ENCODE data around the gene FOXJ2. TPM values are rescaled to one million over a fixed set of nuclear protein-coding genes. Genes with fewer than 3 reads are reported as not detected.
"Not testable (repeated sequence)": the region's sequence is repeated elsewhere in the genome, so short reads cannot be mapped to it uniquely, and the experiment has no call there.

FOXJ2 gene
- total and polyA plus RNA-seq, 3 experiments from 2014 or later, result 18.3 to 22.5 (median 22.3) TPM

DNA sequence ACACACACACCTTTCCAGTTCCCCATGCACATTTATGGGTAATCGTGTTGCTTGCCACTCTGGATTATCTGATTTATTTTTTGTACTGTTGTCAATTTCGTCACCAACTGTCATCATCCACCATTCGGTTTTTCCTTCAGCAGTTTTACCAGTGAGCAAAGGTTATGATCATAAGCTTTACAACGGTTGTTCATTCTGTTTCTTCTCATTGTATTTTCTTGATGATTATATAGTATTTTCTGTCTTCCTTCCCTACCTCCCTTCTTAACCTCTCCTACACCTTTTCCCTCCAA is 50.2 kb downstream of the FOXJ2 start:
- peaks cover 0 to 3% of the 10 kb centered on the region in 2 donors for H3K27me3 Mint-ChIP-seq
- no peaks in the 10 kb centered on the region for H3K36me3 ChIP-seq (ENCODE audit: insufficient read depth, low read length)
- H3K4me1 Mint-ChIP-seq, result peaks cover 70 to 91% (median 81%) of the 10 kb centered on the region in 3 donors
- POLR2A ChIA-PET, result interaction anchor here (0.7 to 2.2 kb wide), 3 partner anchors 55 to 1858 kb away, joined by 3 to 15 read pairs (median 3); no protein-coding TSS in a partner anchor
- H3K9me3 ChIP-seq (ENCODE audit: low read length), result no peaks in the 10 kb centered on the region
- peaks cover 0 to 32% (median 4%) of the 10 kb centered on the region in 3 donors for H3K36me3 Mint-ChIP-seq
- H3K27me3 ChIP-seq (ENCODE audit: insufficient read depth, low read length, poor library complexity, severe bottlenecking), result no peaks in the 10 kb centered on the region
- peak overlapping the region; percentile 98 to 100 (median 99) for H3K27ac Mint-ChIP-seq
- no peaks in the 10 kb centered on the region for H3K9me3 Mint-ChIP-seq
- H3K27ac ChIP-seq (ENCODE audit: low read depth, low read length), result peak overlapping the region; percentile 89
- H3K4me3 Mint-ChIP-seq, result peak overlapping the region; percentile 95 to 99 (median 98)
- CTCF ChIA-PET, result interaction anchor here (1.2 kb wide), 1 partner anchor 37 kb away, joined by 6 read pairs; no protein-coding TSS in a partner anchor
- peak overlapping the region; percentile 87 for H3K4me3 ChIP-seq (ENCODE audit: low read length)
- peaks cover 70% of the 10 kb centered on the region for H3K4me1 ChIP-seq (ENCODE audit: insufficient read depth, low read length)
- no peak for DNase-seq

DNA sequence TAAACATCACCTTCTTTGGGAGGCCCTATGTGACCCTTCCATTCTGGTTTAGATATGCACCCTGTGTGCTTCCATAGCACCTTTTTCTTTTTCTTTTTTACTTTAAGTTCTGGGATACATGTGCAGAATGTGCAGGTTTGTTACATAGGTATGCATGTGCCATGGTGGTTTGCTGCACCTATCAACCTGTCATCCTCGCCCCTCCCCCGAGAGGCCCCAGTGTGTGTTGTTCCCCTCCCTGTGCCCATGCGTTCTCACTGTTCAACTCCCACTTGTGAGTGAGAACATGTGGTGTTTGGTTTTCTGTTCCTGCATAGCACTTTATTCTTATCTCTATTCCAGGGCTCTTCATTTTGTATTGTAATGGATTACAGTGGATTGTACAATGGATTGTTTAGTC is 51.8 kb downstream of the FOXJ2 start:
- peaks cover 74 to 90% (median 81%) of the 10 kb centered on the region in 3 donors for H3K4me1 Mint-ChIP-seq
- DNase-seq, result peak in 1 of 5 donors; percentile 18
- H3K9me3 ChIP-seq (ENCODE audit: low read length); CTCF ChIA-PET; H3K27me3 ChIP-seq (ENCODE audit: insufficient read depth, low read length, poor library complexity, severe bottlenecking); H3K27me3 Mint-ChIP-seq; H3K36me3 ChIP-seq (ENCODE audit: insufficient read depth, low read length); POLR2A ChIA-PET; H3K9me3 Mint-ChIP-seq; H3K27ac ChIP-seq (ENCODE audit: low read depth, low read length); H3K4me3 ChIP-seq (ENCODE audit: low read length): not testable (repeated sequence)
- peaks cover 0 to 34% (median 4%) of the 10 kb centered on the region in 3 donors for H3K36me3 Mint-ChIP-seq
- peak overlapping the region; percentile 60 to 100 (median 96) for H3K27ac Mint-ChIP-seq
- peak overlapping the region; percentile 37 to 99 (median 97) for H3K4me3 Mint-ChIP-seq
- peaks cover 74% of the 10 kb centered on the region for H3K4me1 ChIP-seq (ENCODE audit: insufficient read depth, low read length)

DNA sequence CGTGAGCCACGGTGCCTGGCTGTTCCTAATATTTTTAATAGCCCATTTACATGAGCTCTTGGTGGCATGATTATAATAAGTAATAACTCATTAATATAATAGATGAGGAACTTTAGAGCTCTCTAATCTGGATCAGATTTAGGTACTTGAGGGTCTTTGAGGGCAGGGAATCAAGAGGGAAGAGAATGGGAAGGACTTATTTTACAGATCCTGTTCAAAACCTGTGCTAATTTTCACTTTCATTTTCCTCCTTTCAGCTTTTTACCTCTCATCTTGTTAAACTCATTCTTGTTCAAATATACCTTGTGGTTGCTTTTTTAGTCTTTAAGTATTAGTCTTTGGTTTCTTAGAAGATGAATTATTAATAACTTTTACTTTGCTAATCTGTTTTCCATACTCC is 55.1 kb downstream of the FOXJ2 start:
- DNase-seq, result peak in 2 of 5 donors; percentile 7 to 20
- H3K4me3 ChIP-seq (ENCODE audit: low read length), result peak overlapping the region; percentile 40
- peaks cover 63% of the 10 kb centered on the region for H3K4me1 ChIP-seq (ENCODE audit: insufficient read depth, low read length)
- H3K36me3 ChIP-seq (ENCODE audit: insufficient read depth, low read length), result peaks cover 25% of the 10 kb centered on the region
- no peaks in the 10 kb centered on the region for H3K27me3 ChIP-seq (ENCODE audit: insufficient read depth, low read length, poor library complexity, severe bottlenecking)
- H3K9me3 ChIP-seq (ENCODE audit: low read length), result no peaks in the 10 kb centered on the region
- H3K36me3 Mint-ChIP-seq, result peaks cover 5 to 51% (median 19%) of the 10 kb centered on the region in 3 donors
- peak overlapping the region; percentile 31 for H3K27ac ChIP-seq (ENCODE audit: low read depth, low read length)
- H3K27ac Mint-ChIP-seq, result peak overlapping the region; percentile 88 to 96 (median 94)
- peaks cover 0 to 3% of the 10 kb centered on the region in 2 donors for H3K27me3 Mint-ChIP-seq
- H3K4me1 Mint-ChIP-seq, result peaks cover 54 to 73% (median 69%) of the 10 kb centered on the region in 3 donors
- H3K9me3 Mint-ChIP-seq, result no peaks in the 10 kb centered on the region
- CTCF ChIA-PET, result interaction anchor here (1.1 to 2.1 kb wide), 6 partner anchors 9 to 150 kb away, joined by 3 to 8 read pairs (median 4); no protein-coding TSS in a partner anchor
- POLR2A ChIA-PET, result interaction anchor here (0.7 to 2.1 kb wide), 2 partner anchors 9 to 60 kb away, joined by 3 to 9 read pairs; no protein-coding TSS in a partner anchor
- peak overlapping the region; percentile 70 to 83 (median 73) for H3K4me3 Mint-ChIP-seq

DNA sequence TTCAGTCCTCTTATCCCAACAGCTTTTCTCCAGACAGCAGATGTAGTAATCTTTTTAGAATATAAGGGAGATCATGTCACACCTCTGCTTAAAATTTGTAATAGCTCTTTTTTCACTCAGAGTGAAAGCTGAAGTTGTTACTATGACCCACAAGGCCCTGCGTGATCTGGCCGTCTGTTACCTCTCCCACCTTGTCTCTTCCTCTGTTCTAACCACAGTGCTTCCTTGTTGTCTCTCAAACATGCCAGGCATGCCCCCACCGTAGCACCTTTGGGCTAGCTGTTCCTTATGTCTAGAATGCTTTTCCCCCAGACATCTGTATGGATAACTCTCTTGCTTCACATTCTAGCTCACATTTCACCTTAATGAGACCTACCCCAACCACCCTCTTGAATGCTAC is 56.1 kb downstream of the FOXJ2 start:
- H3K27me3 Mint-ChIP-seq, result no peaks in the 10 kb centered on the region
- peak; percentile 40 to 70 (median 58) for DNase-seq
- CTCF ChIA-PET, result interaction anchor here (1.1 to 2.1 kb wide), 4 partner anchors 10 to 149 kb away, joined by 3 to 8 read pairs (median 6); no protein-coding TSS in a partner anchor
- no peaks in the 10 kb centered on the region for H3K9me3 Mint-ChIP-seq
- peak overlapping the region; percentile 70 to 83 (median 73) for H3K4me3 Mint-ChIP-seq
- Histone ChIP-seq H3K27ac (ENCODE audit: low read depth, low read length) (peak overlapping the region; percentile 3), H3K27me3 (ENCODE audit: insufficient read depth, low read length, poor library complexity, severe bottlenecking) (no peaks in the 10 kb centered on the region), H3K4me1 (ENCODE audit: insufficient read depth, low read length) (peaks cover 54% of the 10 kb centered on the region), H3K36me3 (ENCODE audit: insufficient read depth, low read length) (peaks cover 33% of the 10 kb centered on the region), H3K4me3 (ENCODE audit: low read length) (peak overlapping the region; percentile 40), H3K9me3 (ENCODE audit: low read length) (no peaks in the 10 kb centered on the region)
- peak overlapping the region; percentile 88 to 96 (median 94) for H3K27ac Mint-ChIP-seq
- H3K36me3 Mint-ChIP-seq, result peaks cover 8 to 57% (median 22%) of the 10 kb centered on the region in 3 donors
- peaks cover 49 to 64% (median 60%) of the 10 kb centered on the region in 3 donors for H3K4me1 Mint-ChIP-seq
- POLR2A ChIA-PET, result interaction anchor here (0.9 to 2.1 kb wide), 3 partner anchors 56 to 155 kb away, joined by 3 to 9 read pairs (median 4); partner anchors contain the start of gene FOXJ2

DNA sequence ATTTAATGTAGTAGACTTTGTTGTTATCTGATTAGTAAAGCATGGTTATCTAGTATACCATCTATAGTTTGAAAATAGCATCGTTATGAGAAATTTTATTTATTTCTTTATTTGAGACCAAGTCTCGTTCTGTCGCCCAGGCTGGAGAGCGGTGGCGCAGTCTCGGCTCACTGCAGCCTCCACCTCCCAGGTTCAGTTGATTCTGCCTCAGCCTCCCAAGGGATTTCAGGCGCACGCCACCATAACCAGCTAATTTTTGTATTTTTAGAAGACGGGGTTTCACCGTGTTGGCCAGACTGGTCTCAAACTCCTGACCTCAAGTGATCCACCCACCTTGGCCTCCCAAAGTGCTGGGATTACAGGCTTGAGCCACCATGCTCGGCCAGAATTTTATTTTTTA is 56.8 kb downstream of the FOXJ2 start:
- Histone ChIP-seq H3K36me3 (ENCODE audit: insufficient read depth, low read length) (peaks cover 34% of the 10 kb centered on the region), H3K4me1 (ENCODE audit: insufficient read depth, low read length) (peaks cover 47% of the 10 kb centered on the region)
- peak overlapping the region in 7 of 8 donors; percentile 91 to 96 (median 94) for H3K27ac Mint-ChIP-seq
- not testable (repeated sequence) for H3K4me3 ChIP-seq (ENCODE audit: low read length); H3K9me3 Mint-ChIP-seq; DNase-seq; H3K9me3 ChIP-seq (ENCODE audit: low read length); H3K27ac ChIP-seq (ENCODE audit: low read depth, low read length); H3K27me3 ChIP-seq (ENCODE audit: insufficient read depth, low read length, poor library complexity, severe bottlenecking); H3K27me3 Mint-ChIP-seq; H3K4me3 Mint-ChIP-seq
- peaks cover 42 to 57% (median 53%) of the 10 kb centered on the region in 3 donors for H3K4me1 Mint-ChIP-seq
- CTCF ChIA-PET, result interaction anchor here (1.4 to 2.1 kb wide), 3 partner anchors 11 to 148 kb away, joined by 5 to 8 read pairs (median 7); no protein-coding TSS in a partner anchor
- H3K36me3 Mint-ChIP-seq, result peaks cover 8 to 62% (median 22%) of the 10 kb centered on the region in 3 donors
- POLR2A ChIA-PET, result interaction anchor here (0.9 kb wide), 1 partner anchor 57 kb away, joined by 4 read pairs; the partner anchor contains the start of gene FOXJ2

DNA sequence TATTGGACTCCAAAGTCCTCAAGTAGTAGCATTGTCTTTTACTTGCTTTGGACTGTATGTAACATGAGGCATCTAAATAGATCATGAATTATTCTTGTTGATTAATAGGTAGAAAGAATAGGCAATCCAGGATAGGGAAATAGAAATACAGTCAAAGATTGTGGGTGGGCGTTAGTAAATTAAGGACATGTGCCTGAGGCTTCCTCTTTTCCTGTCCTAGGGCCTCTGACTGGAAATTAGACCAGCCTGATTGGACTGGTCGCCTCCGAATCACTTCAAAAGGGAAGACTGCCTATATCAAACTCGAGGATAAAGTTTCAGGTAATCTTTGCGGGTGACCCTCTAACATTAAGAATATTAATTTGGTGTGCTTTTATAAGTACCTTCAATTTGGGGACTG is 57.2 kb downstream of the FOXJ2 start:
- H3K9me3 ChIP-seq (ENCODE audit: low read length), result no peaks in the 10 kb centered on the region
- no peak for DNase-seq
- peaks cover 8 to 63% (median 24%) of the 10 kb centered on the region in 3 donors for H3K36me3 Mint-ChIP-seq
- ChIA-PET POLR2A (no interaction called here), CTCF (no interaction called here)
- H3K27me3 Mint-ChIP-seq, result no peaks in the 10 kb centered on the region
- H3K27ac Mint-ChIP-seq, result peak overlapping the region; percentile 29 to 94 (median 72)
- no peaks in the 10 kb centered on the region for H3K9me3 Mint-ChIP-seq
- no peaks in the 10 kb centered on the region for H3K27me3 ChIP-seq (ENCODE audit: insufficient read depth, low read length, poor library complexity, severe bottlenecking)
- peaks cover 37 to 52% (median 48%) of the 10 kb centered on the region in 3 donors for H3K4me1 Mint-ChIP-seq
- H3K4me3 Mint-ChIP-seq, result no peak overlapping the region
- H3K36me3 ChIP-seq (ENCODE audit: insufficient read depth, low read length), result peaks cover 38% of the 10 kb centered on the region
- no peak overlapping the region for H3K4me3 ChIP-seq (ENCODE audit: low read length)
- peaks cover 42% of the 10 kb centered on the region for H3K4me1 ChIP-seq (ENCODE audit: insufficient read depth, low read length)
- no peak overlapping the region for H3K27ac ChIP-seq (ENCODE audit: low read depth, low read length)

DNA sequence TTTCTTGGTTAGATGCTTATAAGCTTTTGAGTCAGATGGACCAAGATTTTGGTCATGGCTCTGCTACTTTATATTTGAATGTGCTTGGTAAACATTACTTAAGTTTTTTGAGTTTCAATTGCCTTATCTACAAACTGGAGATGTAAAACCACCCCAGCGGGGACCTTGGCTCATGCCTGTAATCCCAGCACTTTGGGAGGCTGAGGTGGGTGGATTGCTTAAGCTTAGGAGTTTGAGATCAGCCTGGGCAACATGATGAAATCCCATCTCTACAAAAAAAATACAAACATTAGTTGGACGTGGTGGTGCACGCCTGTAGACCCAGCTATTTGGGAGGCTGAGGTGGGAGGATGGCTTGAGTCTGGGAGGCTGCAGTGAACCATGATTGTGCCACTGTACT is 60.8 kb downstream of the FOXJ2 start:
- Histone ChIP-seq H3K27me3 (ENCODE audit: insufficient read depth, low read length, poor library complexity, severe bottlenecking) (no peaks in the 10 kb centered on the region), H3K9me3 (ENCODE audit: low read length) (no peaks in the 10 kb centered on the region), H3K4me1 (ENCODE audit: insufficient read depth, low read length) (peaks cover 13% of the 10 kb centered on the region), H3K4me3 (ENCODE audit: low read length) (no peak overlapping the region), H3K27ac (ENCODE audit: low read depth, low read length) (no peak overlapping the region), H3K36me3 (ENCODE audit: insufficient read depth, low read length) (peaks cover 57% of the 10 kb centered on the region)
- H3K9me3 Mint-ChIP-seq, result no peaks in the 10 kb centered on the region
- DNase-seq, result no peak
- H3K27ac Mint-ChIP-seq, result peak overlapping the region in 2 of 8 donors; percentile 17 to 27
- POLR2A ChIA-PET, result no interaction called here
- no peaks in the 10 kb centered on the region for H3K27me3 Mint-ChIP-seq
- H3K4me1 Mint-ChIP-seq, result peaks cover 21 to 47% (median 32%) of the 10 kb centered on the region in 3 donors
- H3K4me3 Mint-ChIP-seq, result no peak overlapping the region
- peaks cover 8 to 84% (median 37%) of the 10 kb centered on the region in 3 donors for H3K36me3 Mint-ChIP-seq
- CTCF ChIA-PET, result interaction anchor here (0.6 to 1.2 kb wide), 2 partner anchors 46 to 48 kb away, joined by 3 read pairs; no protein-coding TSS in a partner anchor

DNA sequence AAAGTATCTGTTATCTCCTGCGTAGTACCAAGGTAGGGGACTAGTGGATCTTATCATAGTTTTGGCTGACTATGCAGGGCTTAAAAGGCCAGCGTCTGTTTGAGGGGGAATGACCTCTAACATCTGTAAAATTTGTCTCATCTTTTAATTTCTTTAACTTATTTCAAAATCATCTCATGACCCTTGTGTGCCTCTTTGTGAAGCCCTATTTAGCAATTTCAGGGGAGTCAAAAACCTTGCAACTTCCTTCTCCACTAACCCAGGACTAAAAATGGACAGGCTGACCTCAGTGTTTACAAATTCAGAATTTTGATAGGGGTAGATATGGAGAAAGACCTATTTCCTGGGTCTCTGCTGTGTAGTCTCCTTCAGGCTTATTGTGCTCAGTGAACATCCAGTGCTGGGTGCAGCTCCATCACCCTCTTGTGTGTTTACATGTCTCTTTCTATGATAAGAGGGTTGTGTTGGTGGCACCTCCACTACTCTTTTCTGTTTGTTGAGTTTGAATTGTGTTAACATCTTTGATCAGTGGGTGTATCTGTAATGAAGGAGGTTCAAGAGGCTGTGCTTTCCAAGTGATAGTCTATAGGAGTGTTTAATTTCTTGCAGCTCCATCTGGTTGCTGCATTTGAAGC is 63.9 kb downstream of the FOXJ2 start:
- Mint-ChIP-seq H3K4me1 (peaks cover 14 to 34% (median 14%) of the 10 kb centered on the region in 3 donors), H3K36me3 (peaks cover 8 to 80% (median 36%) of the 10 kb centered on the region in 3 donors), H3K9me3 (no peaks in the 10 kb centered on the region), H3K4me3 (no peak overlapping the region), H3K27ac (peak overlapping the region in 4 of 8 donors; percentile 1 to 13 (median 6)), H3K27me3 (no peaks in the 10 kb centered on the region)
- POLR2A ChIA-PET, result interaction anchor here (0.6 kb wide), 1 partner anchor 65 kb away, joined by 5 read pairs; no protein-coding TSS in a partner anchor
- Histone ChIP-seq H3K4me3 (ENCODE audit: low read length) (no peak overlapping the region), H3K27me3 (ENCODE audit: insufficient read depth, low read length, poor library complexity, severe bottlenecking) (no peaks in the 10 kb centered on the region), H3K9me3 (ENCODE audit: low read length) (no peaks in the 10 kb centered on the region), H3K36me3 (ENCODE audit: insufficient read depth, low read length) (peaks cover 44% of the 10 kb centered on the region), H3K4me1 (ENCODE audit: insufficient read depth, low read length) (no peaks in the 10 kb centered on the region), H3K27ac (ENCODE audit: low read depth, low read length) (no peak overlapping the region)
- CTCF ChIA-PET, result no interaction called here
- DNase-seq, result no peak
